GM18505 (cell line): ENCODE results near the gene MMP24OS.

Experiments
- ATAC-seq: cut with Tn5 transposase; IDR thresholded peaks from one replicate; pipeline ENCODE4 v1.9.1; 2021; ENCODE audit not compliant: unreplicated experiment
- POLR2A ChIP-seq: IDR thresholded peaks from 4 replicates; pipeline ENCODE4 v1.6.1; 2011; ENCODE audit warnings: borderline replicate concordance; ENCODE audit not compliant: insufficient read depth, insufficient read length; ENCODE audit errors: extremely low read depth

Gene MMP24OS

GRCh38 chr20:35300469-35301262 lies 22.7 kb upstream of the MMP24OS start:
- ATAC-seq = no peak

GRCh38 chr20:35299780-35300179 lies 21.9 kb upstream of the MMP24OS start:
- TF ChIP-seq POLR2A = no peak
- no peak for ATAC-seq

More at GRCh38 chr20:35300469-35301262, 22.7 kb upstream of the MMP24OS start:
- TF ChIP-seq POLR2A = no peak

- no peak for ATAC-seq
- no peak for TF ChIP-seq POLR2A
These were observed 20.3 kb upstream of the MMP24OS start for GRCh38 chr20:35298264-35298663.

- no peak for TF ChIP-seq POLR2A
- ATAC-seq = no peak
These were observed 19.8 kb upstream of the MMP24OS start for GRCh38 chr20:35297740-35298139.

GRCh38 chr20:35297155-35297554 lies 19.2 kb upstream of the MMP24OS start:
- TF ChIP-seq POLR2A = no peak
- no peak for ATAC-seq

- no peak for TF ChIP-seq POLR2A
- no peak for ATAC-seq
These were observed 18.2 kb upstream of the MMP24OS start for GRCh38 chr20:35296101-35296554.

- TF ChIP-seq POLR2A = no peak
- ATAC-seq = no peak
These were observed 17.8 kb upstream of the MMP24OS start for GRCh38 chr20:35295674-35296073.

- no peak for TF ChIP-seq POLR2A
- no peak for ATAC-seq
These were observed 17.1 kb upstream of the MMP24OS start for GRCh38 chr20:35295058-35295457.

GRCh38 chr20:35294293-35294685 lies 16.4 kb upstream of the MMP24OS start:
- no peak for ATAC-seq
- TF ChIP-seq POLR2A = no peak

- ATAC-seq = no peak
- TF ChIP-seq POLR2A = no peak
These were observed 15.7 kb upstream of the MMP24OS start for GRCh38 chr20:35293303-35294292.

GRCh38 chr20:35292504-35293285 lies 14.8 kb upstream of the MMP24OS start:
- ATAC-seq = no peak
- no peak for TF ChIP-seq POLR2A

GRCh38 chr20:35291654-35292503 lies 14.0 kb upstream of the MMP24OS start, which contains the start of gene FAM83C:
TSS of gene FAM83C (minus strand) at chr20:35292425. CDS start at chr20:35292304, 121 bp downstream.
- no peak for ATAC-seq
- no peak for TF ChIP-seq POLR2A
